NCI-H226 (cell line): ENCODE measurements around the gene SIRT1.
"Not testable (repeated sequence)": the region's sequence is repeated elsewhere in the genome, so short reads cannot be mapped to it uniquely, and the experiment has no call there.

Experiments
- DNase-seq: peaks from one replicate; pipeline ENCODE4 v3.0.0-alpha.2; 2015

Gene SIRT1

GRCh38 chr10:67878133-67878532, 6.3 kb upstream of the SIRT1 start:
- DNase-seq = no peak

GRCh38 chr10:67883710-67884312, 645 bp upstream of the SIRT1 start:
- no peak for DNase-seq

GRCh38 chr10:67884842-67885670, 600 bp downstream of the SIRT1 start:
- DNase-seq = peak; percentile 59

- DNase-seq = no peak
These were observed 9.2 kb downstream of the SIRT1 start for GRCh38 chr10:67893637-67894036.

GRCh38 chr10:67903581-67903980, 19.1 kb downstream of the SIRT1 start:
- DNase-seq = no peak

DNA sequence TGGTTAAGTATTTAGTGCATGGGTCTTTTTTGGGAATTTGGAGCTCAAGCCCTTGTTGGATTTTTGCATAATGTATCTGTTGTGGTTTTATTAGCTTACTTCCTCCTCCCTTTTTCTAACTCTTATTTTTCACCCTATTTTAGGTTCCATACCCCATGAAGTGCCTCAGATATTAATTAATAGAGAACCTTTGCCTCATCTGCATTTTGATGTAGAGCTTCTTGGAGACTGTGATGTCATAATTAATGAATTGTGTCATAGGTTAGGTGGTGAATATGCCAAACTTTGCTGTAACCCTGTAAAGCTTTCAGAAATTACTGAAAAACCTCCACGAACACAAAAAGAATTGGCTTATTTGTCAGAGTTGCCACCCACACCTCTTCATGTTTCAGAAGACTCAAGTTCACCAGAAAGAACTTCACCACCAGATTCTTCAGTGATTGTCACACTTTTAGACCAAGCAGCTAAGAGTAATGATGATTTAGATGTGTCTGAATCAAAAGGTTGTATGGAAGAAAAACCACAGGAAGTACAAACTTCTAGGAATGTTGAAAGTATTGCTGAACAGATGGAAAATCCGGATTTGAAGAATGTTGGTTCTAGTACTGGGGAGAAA, 28.0 kb downstream of the SIRT1 start:
- no peak for DNase-seq

DNA sequence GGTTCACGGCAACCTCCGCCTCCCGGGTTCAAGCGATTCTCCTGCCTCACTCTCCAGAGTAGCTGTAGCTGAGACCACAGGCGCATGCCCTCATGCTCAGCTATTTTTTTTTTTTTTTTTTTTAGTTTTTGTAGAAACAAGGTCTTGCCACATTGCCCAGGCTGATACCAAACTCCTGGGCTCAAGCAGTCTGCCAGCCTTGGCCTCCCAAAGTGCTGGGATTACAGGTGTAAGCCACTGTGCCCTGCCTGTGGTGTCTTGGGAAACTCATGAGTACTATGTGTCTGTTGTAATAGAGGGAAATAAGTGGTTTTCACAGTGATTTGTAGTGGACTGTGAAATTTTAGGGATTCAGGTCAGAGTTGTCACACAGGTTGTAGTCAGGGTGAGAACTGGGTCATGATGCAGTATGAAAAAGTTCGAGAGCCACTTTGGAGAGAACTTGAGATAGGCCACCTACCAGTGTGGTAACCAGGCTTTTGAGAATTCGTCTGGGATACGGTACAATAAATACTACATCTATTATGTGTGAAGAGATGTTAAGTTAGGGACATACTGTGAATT, 30.4 kb downstream of the SIRT1 start:
- no peak for DNase-seq

GRCh38 chr10:67917169-67917568, 32.7 kb downstream of the SIRT1 start:
- no peak for DNase-seq

DNA sequence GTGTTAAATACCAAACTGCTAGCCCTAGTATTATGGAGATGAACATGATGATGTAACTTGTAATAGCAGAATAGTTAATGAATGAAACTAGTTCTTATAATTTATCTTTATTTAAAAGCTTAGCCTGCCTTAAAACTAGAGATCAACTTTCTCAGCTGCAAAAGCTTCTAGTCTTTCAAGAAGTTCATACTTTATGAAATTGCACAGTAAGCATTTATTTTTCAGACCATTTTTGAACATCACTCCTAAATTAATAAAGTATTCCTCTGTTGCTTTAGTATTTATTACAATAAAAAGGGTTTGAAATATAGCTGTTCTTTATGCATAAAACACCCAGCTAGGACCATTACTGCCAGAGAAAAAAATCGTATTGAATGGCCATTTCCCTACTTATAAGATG, 33.2 kb downstream of the SIRT1 start:
- no peak for DNase-seq

GRCh38 chr10:67921065-67921464, 36.6 kb downstream of the SIRT1 start:
- DNase-seq = no peak

DNA sequence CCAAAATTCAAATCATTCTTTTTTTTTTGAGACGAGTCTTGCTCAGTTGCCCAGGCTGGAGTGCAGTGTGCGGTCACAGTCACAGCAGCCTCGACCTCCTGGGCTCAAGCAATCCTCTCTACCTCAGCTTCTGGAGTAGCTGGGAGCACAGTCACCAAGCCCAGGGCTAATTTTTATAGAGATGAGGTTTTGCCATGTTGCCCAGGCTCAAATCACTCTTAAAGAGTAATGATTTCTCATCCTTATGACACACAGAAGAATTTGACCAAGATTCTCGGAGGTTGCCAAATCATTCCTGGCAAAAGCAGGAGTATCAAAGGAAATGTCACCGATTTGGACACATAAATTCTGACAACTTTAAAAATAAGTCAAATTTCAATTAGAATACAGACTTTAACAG, 39.1 kb downstream of the SIRT1 start:
- DNase-seq = no peak

GRCh38 chr10:67924136-67924535, 39.7 kb downstream of the SIRT1 start:
- DNase-seq = no peak

DNA sequence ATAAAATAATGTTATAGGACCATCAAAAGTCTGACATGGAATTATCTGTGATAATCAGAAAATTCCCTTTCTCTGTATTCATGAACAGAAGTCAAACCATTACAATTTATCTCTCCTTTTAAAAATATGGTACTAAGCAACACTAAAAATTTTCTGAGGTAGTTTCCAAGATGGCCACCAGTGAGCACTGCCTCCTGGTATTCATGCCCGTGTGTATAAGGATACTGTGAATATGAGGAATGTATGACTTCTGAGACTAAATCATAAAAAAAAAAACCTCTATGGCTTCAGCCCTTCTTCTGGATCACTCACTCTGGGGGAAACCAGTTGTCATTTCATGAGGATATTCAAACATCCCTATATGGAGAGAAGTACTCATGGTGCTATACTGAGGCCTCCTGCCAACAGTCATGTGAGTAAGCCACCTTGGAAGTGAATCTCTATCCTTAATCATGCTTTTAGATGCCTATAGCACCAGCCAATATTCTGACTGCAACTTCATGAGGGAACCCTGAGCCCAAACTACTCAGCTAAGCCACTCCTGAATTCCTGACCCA, 41.1 kb downstream of the SIRT1 start:
- DNase-seq = no peak

- no peak for DNase-seq
These were observed 42.5 kb downstream of the SIRT1 start for GRCh38 chr10:67926951-67927350.

DNA sequence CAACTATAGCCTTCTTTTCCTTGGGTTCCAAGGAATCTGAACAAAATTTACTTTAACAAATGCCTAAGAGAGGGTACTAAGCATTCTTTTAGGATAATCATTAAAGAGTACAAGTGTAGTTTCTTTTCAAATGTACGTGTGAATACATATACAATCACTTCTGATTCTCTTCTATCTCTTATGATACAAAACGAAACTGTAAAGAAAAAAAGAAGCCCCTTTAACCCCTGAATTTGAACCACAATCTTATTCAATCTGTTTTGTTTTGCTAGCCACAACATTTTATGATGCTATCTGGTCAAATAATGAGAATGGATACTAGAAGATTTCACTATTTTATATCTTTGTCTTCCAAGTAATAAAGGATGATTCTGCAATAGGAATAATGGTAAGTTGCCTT, 48.7 kb downstream of the SIRT1 start:
- DNase-seq = no peak

DNA sequence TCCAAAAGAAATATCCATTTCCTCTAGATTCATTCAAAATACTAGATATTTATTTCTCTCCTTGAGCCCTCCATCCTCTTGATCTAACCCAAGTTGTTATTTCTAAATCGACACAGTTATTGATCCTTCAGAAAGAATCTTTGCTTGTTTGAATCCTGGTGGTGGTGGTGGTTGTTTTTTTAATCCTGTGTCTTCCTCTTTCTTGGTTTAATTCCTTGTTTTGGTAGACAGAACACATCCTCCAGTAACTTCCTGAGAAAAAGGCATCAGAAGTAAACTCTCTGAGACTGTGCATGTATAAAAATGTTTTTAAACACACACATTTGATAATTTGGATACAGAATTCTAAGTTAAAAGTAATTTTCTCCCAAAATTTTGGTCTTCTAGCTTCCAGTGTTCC, 49.9 kb downstream of the SIRT1 start:
- DNase-seq = no peak

DNA sequence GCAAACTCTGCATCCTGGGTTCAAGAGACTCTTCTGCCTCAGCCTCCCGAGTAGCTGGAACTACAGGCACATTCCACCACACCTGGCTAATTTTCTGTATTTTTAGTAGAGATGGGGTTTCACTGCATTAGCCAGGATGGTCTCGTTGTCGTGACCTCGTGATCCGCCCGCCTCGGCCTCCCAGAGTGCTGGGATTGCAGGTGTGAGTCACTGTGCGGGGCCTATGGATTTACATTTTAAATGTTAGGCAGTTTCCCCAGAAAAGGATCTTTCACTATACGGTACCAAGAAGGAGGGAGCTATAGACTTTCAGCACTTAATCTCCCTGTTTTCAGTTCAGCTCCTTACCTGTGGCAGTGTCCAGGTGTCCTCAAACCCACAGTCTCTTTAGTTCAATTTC, 50.8 kb downstream of the SIRT1 start:
- DNase-seq = no peak

- DNase-seq = no peak
These were observed 52.0 kb downstream of the SIRT1 start for GRCh38 chr10:67936416-67936815.

GRCh38 chr10:67943917-67944316, 59.5 kb downstream of the SIRT1 start:
- no peak for DNase-seq

DNA sequence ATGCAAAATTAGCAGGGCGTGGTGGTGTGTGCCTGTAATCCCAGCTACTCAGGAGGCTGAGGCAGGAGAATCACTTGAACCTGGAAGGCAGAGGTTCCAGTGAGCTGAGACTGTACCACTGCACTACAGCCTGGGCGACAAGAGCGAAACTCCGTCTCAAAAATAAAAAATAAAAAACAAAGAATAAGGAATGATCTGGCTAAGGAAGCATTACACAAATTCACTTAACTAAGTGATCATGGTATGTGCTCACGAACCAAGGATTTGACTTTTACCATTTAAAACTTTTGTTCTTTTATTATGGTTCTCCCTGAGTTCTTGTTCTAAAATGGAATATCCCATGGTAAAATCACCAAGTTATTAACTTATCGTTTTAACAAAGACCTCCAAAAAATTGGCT, 71.2 kb downstream of the SIRT1 start:
- no peak for DNase-seq

- no peak for DNase-seq
These were observed 75.5 kb downstream of the SIRT1 start for GRCh38 chr10:67959839-67960476.

DNA sequence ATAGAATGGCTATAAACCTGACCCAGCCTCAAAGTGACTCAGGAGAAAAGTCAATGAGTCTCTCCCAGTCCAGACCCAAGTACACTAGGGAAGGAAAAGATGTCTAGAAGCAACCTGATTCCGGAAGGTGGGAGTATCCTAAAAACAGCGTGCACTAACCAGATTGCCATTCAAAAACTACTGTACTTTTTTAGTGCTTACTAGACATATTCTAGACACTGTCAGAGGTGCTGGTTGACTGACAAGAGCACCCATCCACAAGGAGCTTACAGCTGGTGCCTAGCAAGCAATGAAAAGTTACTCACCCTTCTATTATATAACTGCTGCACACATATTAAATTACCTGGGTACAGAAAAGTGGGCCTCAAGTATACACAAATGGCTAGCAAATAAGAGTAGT, 81.0 kb downstream of the SIRT1 start:
- no peak for DNase-seq

DNA sequence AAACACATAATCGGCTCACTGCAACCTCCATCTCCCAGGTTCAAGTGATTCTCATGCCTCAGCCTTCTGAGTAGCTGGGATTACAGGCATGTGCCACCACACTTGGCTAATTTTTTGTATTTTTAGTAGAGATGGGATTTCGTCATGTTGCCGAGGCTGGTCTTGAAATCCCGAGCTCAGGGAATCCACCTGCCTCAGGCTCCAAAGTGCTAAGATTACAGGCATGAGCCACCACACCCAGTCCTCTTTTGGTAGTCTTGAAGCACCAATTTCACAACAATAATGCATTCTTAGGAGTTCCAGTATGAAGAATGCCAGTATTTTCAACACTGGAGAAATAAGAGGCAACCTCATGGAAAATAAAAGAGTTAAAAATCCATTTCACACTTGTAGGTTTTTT, 81.6 kb downstream of the SIRT1 start:
- DNase-seq = not testable (repeated sequence)
